K562 (cell line): ENCODE results near the gene SLC20A1. TPM values are rescaled to one million over a fixed set of nuclear protein-coding genes. Genes with fewer than 3 reads are reported as not detected.
A peak's percentile ranks its signal among the peaks of the same experiment; 100 is the strongest.

ENCODE experiments used
- CBX8 ChIP-seq: fragments of 200-600 bp; sonication (generic); IDR thresholded peaks from 2 replicates; pipeline ENCODE4 v1.6.1; 2012; ENCODE audit warnings: borderline replicate concordance, mixed run types, low read depth, mild to moderate bottlenecking, moderate library complexity, mixed read lengths, low read length, control low read depth, inconsistent platforms; ENCODE audit not compliant: poor library complexity, severe bottlenecking; ENCODE audit errors: extremely low read depth
- ELF4 ChIP-seq: fragments of 450-650 bp; formaldehyde crosslinking; IDR thresholded peaks from 2 replicates; pipeline ENCODE4 v1.4.0; 2022; ENCODE audit warnings: missing genetic modification characterization
- ESRRB ChIP-seq: fragments of 250-450 bp; sonication (Bioruptor Pico); IDR thresholded peaks from 2 replicates; pipeline ENCODE4 v1.5.0; 2020; ENCODE audit warnings: mild to moderate bottlenecking, moderate library complexity, borderline replicate concordance
- MTA2 ChIP-seq: fragments of 450-650 bp; IDR thresholded peaks from 2 replicates; pipeline ENCODE4 v1.6.1; 2016; ENCODE audit warnings: low read depth
- NFE2L1 ChIP-seq: fragments of 450-650 bp; IDR thresholded peaks from 2 replicates; pipeline ENCODE4 v1.6.1; 2016; ENCODE audit warnings: missing genetic modification characterization, low read depth, mild to moderate bottlenecking, missing compliant biosample characterization, moderate library complexity, borderline replicate concordance
- NFRKB ChIP-seq: fragments of 450-650 bp; IDR thresholded peaks from 2 replicates; pipeline ENCODE4 v1.6.1; 2016; ENCODE audit warnings: low read depth
- POLR3G ChIP-seq: IDR thresholded peaks from 2 replicates; pipeline ENCODE4 v1.6.1; 2011; ENCODE audit not compliant: insufficient read length, insufficient replicate concordance; ENCODE audit errors: extremely low read depth
- PURB ChIP-seq: sonication (generic); formaldehyde crosslinking; IDR thresholded peaks from 2 replicates; pipeline ENCODE4 v1.9.0; 2021; ENCODE audit warnings: low read depth, mild to moderate bottlenecking, missing genetic modification reagents
- RBBP5 ChIP-seq: fragments of 200-600 bp; sonication (generic); IDR thresholded peaks from 2 replicates; pipeline ENCODE4 v1.6.1; 2012; ENCODE audit warnings: borderline replicate concordance, mild to moderate bottlenecking, low read length, control low read depth, inconsistent platforms; ENCODE audit not compliant: insufficient read depth, poor library complexity, severe bottlenecking
- SMARCC2 ChIP-seq: fragments of 450-650 bp; IDR thresholded peaks from 2 replicates; pipeline ENCODE4 v1.6.1; 2017; ENCODE audit warnings: antibody characterized with exemption, moderate library complexity, mild to moderate bottlenecking, low read depth
- ZBTB17 ChIP-seq: fragments of 450-650 bp; formaldehyde crosslinking; IDR thresholded peaks from 2 replicates; pipeline ENCODE4 v1.4.0; 2020; ENCODE audit warnings: mild to moderate bottlenecking
- ZNF134 ChIP-seq: fragments of 250-450 bp; sonication (Bioruptor Pico); conservative IDR thresholded peaks from 2 replicates; pipeline ENCODE4 v1.4.0; 2020
- ZNF696 ChIP-seq: fragments of 250-450 bp; sonication (Bioruptor Pico); conservative IDR thresholded peaks from 2 replicates; pipeline ENCODE4 v1.4.0; 2020; ENCODE audit warnings: mild to moderate bottlenecking, moderate library complexity
- ZNF77 ChIP-seq: fragments of 250-450 bp; sonication (Bioruptor Pico); IDR thresholded peaks from 2 replicates; pipeline ENCODE4 v1.5.0; 2020
- ZNF785 ChIP-seq: fragments of 250-450 bp; sonication (Bioruptor Pico); IDR thresholded peaks from 2 replicates; pipeline ENCODE4 v1.4.0; 2020; ENCODE audit warnings: mild to moderate bottlenecking
- polyA plus RNA-seq, 8 experiments: library from polyadenylated mRNA; depleted of rRNA in 4 of 8; stranded (reverse) in 5 of 8; unstranded in 3 of 8; fragments of >200 nt; fragmentation: Nextera tagmentation in 2 of 8; fragmentation: Illumina TruSeq in 1 of 8; extraction: Ambion mirVana in 2 of 8; extraction: Trizol in 1 of 8; gene quantifications; 2 replicates each; pipeline versions ENCODE4 v1.2.1 to v1.2.3, GENCODE V29; 2011 to 2014; ENCODE audit warnings: inconsistent platforms in 1 of 8, missing spikeins in 1 of 8
- total RNA-seq, 7 experiments: library from RNA; depleted of rRNA in 6 of 7; stranded (reverse); fragments of >200 nt in 6 of 7; fragmentation: Illumina TruSeq in 2 of 7; extraction: Trizol in 2 of 7; gene quantifications; 2 replicates each; pipeline versions ENCODE4 v1.2.1 to v1.2.3, GENCODE V29; 2011 to 2021; ENCODE audit warnings: low replicate concordance in 1 of 7
- TF ChIP-seq, protein P1 (sequence below): fragments of 450-650 bp; IDR thresholded peaks from 2 replicates; pipeline ENCODE4 v1.6.1; 2016
- TF ChIP-seq, protein P2 (sequence below): sonication (generic); formaldehyde crosslinking; IDR thresholded peaks from 2 replicates; pipeline ENCODE4 v1.8.0; 2022; ENCODE audit warnings: missing genetic modification reagents, mild to moderate bottlenecking, moderate library complexity, borderline replicate concordance
- TF ChIP-seq, protein P3 (sequence below): sonication (generic); formaldehyde crosslinking; IDR thresholded peaks from 2 replicates; pipeline ENCODE4 v1.8.1; 2022; ENCODE audit warnings: missing genetic modification reagents
- TF ChIP-seq, protein P4 (sequence below), 2 experiments: IDR thresholded peaks in 1 of 2; conservative IDR thresholded peaks in 1 of 2; 2 replicates each; pipeline ENCODE4 v1.6.1; 2016; ENCODE audit warnings: low read depth in 2 of 2, mild to moderate bottlenecking in 1 of 2, missing compliant biosample characterization in 1 of 2, missing genetic modification characterization in 1 of 2, moderate library complexity in 1 of 2
- TF ChIP-seq, protein P5 (sequence below): fragments of 200-800 bp; sonication (Bioruptor generic); IDR thresholded peaks from 2 replicates; pipeline ENCODE4 v1.6.1; 2017; ENCODE audit warnings: missing genetic modification characterization, missing compliant biosample characterization

SLC20A1 gene
- total and polyA plus RNA-seq, 9 of the 15 experiments (the other 6 are each of a cell fraction or from before 2014, with no cell fraction given): 53.8 to 150 (median 74.7) TPM

DNA sequence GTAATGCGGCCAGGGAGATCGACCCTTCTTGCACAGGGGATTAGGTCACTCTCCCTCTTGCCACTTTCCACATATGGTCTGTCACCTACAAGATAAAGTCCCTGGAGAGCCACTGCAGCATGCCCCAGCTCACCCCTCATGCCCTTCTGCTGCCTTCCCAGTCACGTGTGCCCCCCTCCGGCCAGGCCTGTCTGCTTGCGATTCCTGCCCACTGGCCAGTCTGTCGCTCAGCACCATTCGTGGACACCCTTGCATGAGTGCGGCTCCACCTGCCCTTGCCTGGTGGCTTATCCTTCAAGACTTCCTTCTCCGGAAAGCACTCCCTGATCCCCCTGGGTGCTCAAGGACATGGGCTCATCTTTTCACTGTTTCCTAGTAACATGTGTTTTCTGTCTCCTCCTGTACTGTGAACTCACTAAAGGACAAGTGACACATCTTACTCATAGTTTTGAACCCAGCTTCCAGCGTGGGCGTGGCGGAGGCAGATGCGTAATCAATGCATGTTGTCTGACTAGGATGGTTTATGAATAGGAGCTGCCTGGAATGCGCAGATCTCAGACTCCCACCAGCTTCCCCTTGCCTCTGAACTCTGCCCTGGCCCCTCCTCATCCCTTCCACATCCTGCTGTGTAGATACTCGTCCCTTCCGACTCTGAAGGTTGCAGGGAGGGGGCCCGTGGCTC is 67.3 kb downstream of the SLC20A1 start (continued):
- TF ChIP-seq, protein P1, sequence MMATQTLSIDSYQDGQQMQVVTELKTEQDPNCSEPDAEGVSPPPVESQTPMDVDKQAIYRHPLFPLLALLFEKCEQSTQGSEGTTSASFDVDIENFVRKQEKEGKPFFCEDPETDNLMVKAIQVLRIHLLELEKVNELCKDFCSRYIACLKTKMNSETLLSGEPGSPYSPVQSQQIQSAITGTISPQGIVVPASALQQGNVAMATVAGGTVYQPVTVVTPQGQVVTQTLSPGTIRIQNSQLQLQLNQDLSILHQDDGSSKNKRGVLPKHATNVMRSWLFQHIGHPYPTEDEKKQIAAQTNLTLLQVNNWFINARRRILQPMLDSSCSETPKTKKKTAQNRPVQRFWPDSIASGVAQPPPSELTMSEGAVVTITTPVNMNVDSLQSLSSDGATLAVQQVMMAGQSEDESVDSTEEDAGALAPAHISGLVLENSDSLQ: 0 out of 2 replicates have a peak, but pooled peaks have one; percentile 39
- no peak for TF ChIP-seq ZNF696 (CRISPR knock-in tag)
- no peak for TF ChIP-seq ZBTB17 (CRISPR knock-in tag)
- no peak for TF ChIP-seq ZNF134 (CRISPR knock-in tag)
- no peak for TF ChIP-seq RBBP5
- TF ChIP-seq, protein P2, sequence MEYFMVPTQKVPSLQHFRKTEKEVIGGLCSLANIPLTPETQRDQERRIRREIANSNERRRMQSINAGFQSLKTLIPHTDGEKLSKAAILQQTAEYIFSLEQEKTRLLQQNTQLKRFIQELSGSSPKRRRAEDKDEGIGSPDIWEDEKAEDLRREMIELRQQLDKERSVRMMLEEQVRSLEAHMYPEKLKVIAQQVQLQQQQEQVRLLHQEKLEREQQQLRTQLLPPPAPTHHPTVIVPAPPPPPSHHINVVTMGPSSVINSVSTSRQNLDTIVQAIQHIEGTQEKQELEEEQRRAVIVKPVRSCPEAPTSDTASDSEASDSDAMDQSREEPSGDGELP: peak; percentile 56; the same call in 1 of the 2 replicates
- no peak for TF ChIP-seq MTA2
- TF ChIP-seq, protein P3, sequence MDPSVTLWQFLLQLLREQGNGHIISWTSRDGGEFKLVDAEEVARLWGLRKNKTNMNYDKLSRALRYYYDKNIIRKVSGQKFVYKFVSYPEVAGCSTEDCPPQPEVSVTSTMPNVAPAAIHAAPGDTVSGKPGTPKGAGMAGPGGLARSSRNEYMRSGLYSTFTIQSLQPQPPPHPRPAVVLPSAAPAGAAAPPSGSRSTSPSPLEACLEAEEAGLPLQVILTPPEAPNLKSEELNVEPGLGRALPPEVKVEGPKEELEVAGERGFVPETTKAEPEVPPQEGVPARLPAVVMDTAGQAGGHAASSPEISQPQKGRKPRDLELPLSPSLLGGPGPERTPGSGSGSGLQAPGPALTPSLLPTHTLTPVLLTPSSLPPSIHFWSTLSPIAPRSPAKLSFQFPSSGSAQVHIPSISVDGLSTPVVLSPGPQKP: no peak
- TF ChIP-seq, protein P4, sequence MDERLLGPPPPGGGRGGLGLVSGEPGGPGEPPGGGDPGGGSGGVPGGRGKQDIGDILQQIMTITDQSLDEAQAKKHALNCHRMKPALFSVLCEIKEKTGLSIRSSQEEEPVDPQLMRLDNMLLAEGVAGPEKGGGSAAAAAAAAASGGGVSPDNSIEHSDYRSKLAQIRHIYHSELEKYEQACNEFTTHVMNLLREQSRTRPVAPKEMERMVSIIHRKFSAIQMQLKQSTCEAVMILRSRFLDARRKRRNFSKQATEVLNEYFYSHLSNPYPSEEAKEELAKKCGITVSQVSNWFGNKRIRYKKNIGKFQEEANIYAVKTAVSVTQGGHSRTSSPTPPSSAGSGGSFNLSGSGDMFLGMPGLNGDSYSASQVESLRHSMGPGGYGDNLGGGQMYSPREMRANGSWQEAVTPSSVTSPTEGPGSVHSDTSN (CRISPR knock-in tag; IDR thresholded peaks at IDR 0.05; ENCODE audit: low read depth): no peak
- TF ChIP-seq, protein P4 (tag; conservative IDR thresholded peaks at IDR 0.05; ENCODE audit: low read depth): no peak
- no peak for TF ChIP-seq ZNF77 (CRISPR knock-in tag)
- no peak for TF ChIP-seq PURB
- no peak for TF ChIP-seq NFE2L1 (tag)
- no peak for TF ChIP-seq NFRKB
- TF ChIP-seq ELF4: no peak
- TF ChIP-seq ZNF785 (CRISPR knock-in tag): no peak
- TF ChIP-seq, protein P5, sequence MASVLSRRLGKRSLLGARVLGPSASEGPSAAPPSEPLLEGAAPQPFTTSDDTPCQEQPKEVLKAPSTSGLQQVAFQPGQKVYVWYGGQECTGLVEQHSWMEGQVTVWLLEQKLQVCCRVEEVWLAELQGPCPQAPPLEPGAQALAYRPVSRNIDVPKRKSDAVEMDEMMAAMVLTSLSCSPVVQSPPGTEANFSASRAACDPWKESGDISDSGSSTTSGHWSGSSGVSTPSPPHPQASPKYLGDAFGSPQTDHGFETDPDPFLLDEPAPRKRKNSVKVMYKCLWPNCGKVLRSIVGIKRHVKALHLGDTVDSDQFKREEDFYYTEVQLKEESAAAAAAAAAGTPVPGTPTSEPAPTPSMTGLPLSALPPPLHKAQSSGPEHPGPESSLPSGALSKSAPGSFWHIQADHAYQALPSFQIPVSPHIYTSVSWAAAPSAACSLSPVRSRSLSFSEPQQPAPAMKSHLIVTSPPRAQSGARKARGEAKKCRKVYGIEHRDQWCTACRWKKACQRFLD (CRISPR knock-in tag): 0 out of 2 replicates have a peak, but pooled peaks have one; percentile 36
- TF ChIP-seq CBX8: no peak
- TF ChIP-seq POLR3G: no peak
- TF ChIP-seq ESRRB (CRISPR knock-in tag): no peak
- TF ChIP-seq SMARCC2: 0 out of 2 replicates have a peak, but pooled peaks have one; percentile 18
